Panc1 (cell line): ENCODE data around the gene SLC52A1. TPM values are rescaled to one million over a fixed set of nuclear protein-coding genes. Genes with fewer than 3 reads are reported as not detected.

Experiments used
- ATAC-seq: fragments of 200-7000 bp; cut with Tn5 transposase; 2 replicates; pipeline ENCODE4 v1.9.1; 2020; ENCODE audit warnings: mild to moderate bottlenecking, moderate library complexity
- BruUV-seq: library from RNA; stranded (reverse); fragments of 400-500 nt; replicated peaks from 2 replicates; lab custom pipeline; 2021; lab: Mats Ljungman, UMichigan
- CTCF ChIA-PET: fragments of 300-600 bp; sonication (Branson Sonifier 250); formaldehyde crosslinking; loops from one replicate; lab custom pipeline; 2022; ENCODE audit warnings: antibody characterized with exemption; lab: Charles Lee
- POLR2A ChIA-PET: fragments of 300-600 bp; sonication (Branson Sonifier 250); formaldehyde crosslinking; loops from one replicate; lab custom pipeline; 2022; ENCODE audit warnings: antibody characterized with exemption; lab: Charles Lee
- DNase-seq: peaks from one replicate; pipeline ENCODE4 v3.0.0-alpha.2; 2010; ENCODE audit warnings: low read depth, low spot score
- H3K27ac ChIP-seq: 2 replicates; pipeline ENCODE4 v1.5.1; 2011; ENCODE audit warnings: mild to moderate bottlenecking, low read length, inconsistent platforms
- H3K27me3 ChIP-seq: fragments of 200-500 bp; sonication (Bioruptor generic); 2 replicates; pipeline ENCODE4 v1.6.0; 2014; ENCODE audit warnings: low read length, inconsistent platforms; ENCODE audit not compliant: control insufficient read depth, insufficient read depth
- H3K36me3 ChIP-seq: fragments of 200-500 bp; sonication (Bioruptor generic); 2 replicates; pipeline ENCODE4 v1.5.1; 2014; ENCODE audit warnings: inconsistent platforms, mild to moderate bottlenecking, low read length, moderate library complexity; ENCODE audit not compliant: control insufficient read depth, insufficient read depth
- H3K4me1 ChIP-seq: 2 replicates; pipeline ENCODE4 v1.5.1; 2011; ENCODE audit warnings: inconsistent platforms, mild to moderate bottlenecking, low read length, moderate library complexity; ENCODE audit not compliant: control insufficient read depth, insufficient read depth
- H3K4me3 ChIP-seq, 2 experiments: 2 replicates each; pipeline ENCODE4 v1.5.1; 2011 to 2012; ENCODE audit warnings: low read depth in 2 of 2, low read length in 2 of 2, mild to moderate bottlenecking in 2 of 2, inconsistent platforms in 1 of 2, moderate library complexity in 1 of 2
- H3K9me3 ChIP-seq: fragments of 200-500 bp; sonication (Bioruptor generic); 2 replicates; pipeline ENCODE4 v1.5.1; 2014; ENCODE audit warnings: low read depth, mild to moderate bottlenecking, inconsistent platforms, low read length, moderate library complexity; ENCODE audit not compliant: control insufficient read depth, insufficient read depth
- CTCF ChIP-seq: fragments of 450-650 bp; IDR thresholded peaks from 2 replicates; pipeline ENCODE4 v1.5.1; 2017; ENCODE audit warnings: mild to moderate bottlenecking
- POLR2AphosphoS5 ChIP-seq: IDR thresholded peaks from 2 replicates; pipeline ENCODE4 v1.6.1; 2012; ENCODE audit warnings: mild to moderate bottlenecking, low read depth, low read length, moderate library complexity
- REST ChIP-seq, 2 experiments: IDR thresholded peaks; 2 replicates each; pipeline ENCODE4 v1.6.1; 2011 to 2012; ENCODE audit warnings: low read depth in 2 of 2, control low read depth in 1 of 2, low read length in 1 of 2, mild to moderate bottlenecking in 1 of 2, moderate library complexity in 1 of 2; ENCODE audit not compliant: insufficient read depth in 1 of 2
- SIN3A ChIP-seq: IDR thresholded peaks from 2 replicates; pipeline ENCODE4 v1.6.1; 2012; ENCODE audit warnings: low read depth, mild to moderate bottlenecking, low read length, moderate library complexity, borderline replicate concordance; ENCODE audit not compliant: insufficient read depth
- TCF7L2 ChIP-seq: IDR thresholded peaks from 2 replicates; pipeline ENCODE4 v1.6.1; 2011; ENCODE audit warnings: mild to moderate bottlenecking, low read depth, low read length, inconsistent platforms
- in situ Hi-C: cut with HindIII; loops from 2 replicates; pipeline ENCODE4 v1.10.0; 2016; ENCODE audit warnings: low sequenced_read_pairs, low pct_unique_long_range_greater_than_20kb
- intact Hi-C: fragments of 100-400 bp; cut with micrococcal nuclease; formaldehyde crosslinking; loops from one replicate; pipeline ENCODE4 v1.10.0; 2022; ENCODE audit not compliant: unreplicated experiment
- total RNA-seq: library from RNA; stranded (reverse); gene quantifications from one replicate; pipeline ENCODE4 v1.2.1, GENCODE V29; 2021; ENCODE audit not compliant: unreplicated experiment

Gene SLC52A1
- total RNA-seq, 1 experiment from 2014 or later = 0.54 TPM

GRCh38 chr17:5024604-5025003, 10.6 kb downstream of the SLC52A1 start:
- no peaks in the 10 kb centered on the region for H3K9me3 ChIP-seq
- ChIA-PET CTCF (no interaction called here), POLR2A (no interaction called here)
- DNase-seq (no peak), ATAC-seq (no peak)
- H3K27ac ChIP-seq = no peak overlapping the region
- in situ Hi-C loops (no loop called here), intact Hi-C loops (no loop called here)
- H3K27me3 ChIP-seq = no peaks in the 10 kb centered on the region
- BruUV-seq = no TSS peak
- no peak for TF ChIP-seq TCF7L2
- no peak for TF ChIP-seq SIN3A
- TF ChIP-seq POLR2AphosphoS5 = no peak
- no peak for TF ChIP-seq REST (IDR thresholded peaks at IDR 0.05; ENCODE audit: insufficient read depth in 1 of 2, low read depth in 2 of 2, low read length in 1 of 2)
- TF ChIP-seq CTCF = no peak
- H3K4me3 ChIP-seq = no peak overlapping the region
- no peaks in the 10 kb centered on the region for H3K4me1 ChIP-seq
- no peaks in the 10 kb centered on the region for H3K36me3 ChIP-seq

- CTCF ChIA-PET = no interaction called here
These were observed 11.6 kb downstream of the SLC52A1 start for GRCh38 chr17:5023588-5024147.

More at GRCh38 chr17:5023588-5024147, 11.6 kb downstream of the SLC52A1 start:
- no TSS peak for BruUV-seq
- no peak overlapping the region for H3K27ac ChIP-seq
- POLR2A ChIA-PET = no interaction called here
- no peaks in the 10 kb centered on the region for H3K36me3 ChIP-seq
- no peak for TF ChIP-seq SIN3A
- no peak for TF ChIP-seq CTCF
- TF ChIP-seq REST (IDR thresholded peaks at IDR 0.05; ENCODE audit: insufficient read depth in 1 of 2, low read depth in 2 of 2, low read length in 1 of 2) = no peak
- TF ChIP-seq TCF7L2 = no peak
- no peak for TF ChIP-seq POLR2AphosphoS5
- DNase-seq = no peak
- H3K4me3 ChIP-seq = no peak overlapping the region
- no peaks in the 10 kb centered on the region for H3K4me1 ChIP-seq
- in situ Hi-C loops = no loop called here
- no peaks in the 10 kb centered on the region for H3K27me3 ChIP-seq
- ATAC-seq = no peak
- intact Hi-C loops = no loop called here
- H3K9me3 ChIP-seq = no peaks in the 10 kb centered on the region
